ENCODE data around the gene EFCAB14.
"Not testable (repeated sequence)": the region's sequence is repeated elsewhere in the genome, so short reads cannot be mapped to it uniquely, and the experiment has no call there.

EFCAB14 gene

GRCh38 chr1:46718727-46719622 is at the start of gene EFCAB14:
Gene EFCAB14, minus strand, starts transcription at chr1:46719114. Its CDS starts 1,027 bp downstream, at chr1:46718087.
- DNase-seq (ENCODE audit: low read depth in 2 of 2) = peak; percentile 99

GRCh38 chr1:46768445-46768844 is 49.5 kb upstream of the EFCAB14 start:
- no peak for DNase-seq (ENCODE audit: low read depth in 2 of 2)

- DNase-seq (ENCODE audit: low read depth in 2 of 2) = no peak
Observed at GRCh38 chr1:46767649-46768282, 48.9 kb upstream of the EFCAB14 start.

GRCh38 chr1:46764402-46764801 is 45.5 kb upstream of the EFCAB14 start:
- DNase-seq (ENCODE audit: low read depth in 2 of 2) = no peak

GRCh38 chr1:46761740-46762139 is 42.8 kb upstream of the EFCAB14 start:
- DNase-seq (ENCODE audit: low read depth in 2 of 2) = no peak

- no peak for DNase-seq (ENCODE audit: low read depth in 2 of 2)
Observed at GRCh38 chr1:46760558-46761166, 41.7 kb upstream of the EFCAB14 start.

GRCh38 chr1:46757956-46758528 is 39.1 kb upstream of the EFCAB14 start:
- no peak for DNase-seq (ENCODE audit: low read depth in 2 of 2)

GRCh38 chr1:46757247-46757955 is 38.5 kb upstream of the EFCAB14 start:
- no peak for DNase-seq (ENCODE audit: low read depth in 2 of 2)

GRCh38 chr1:46755121-46755520 is 36.2 kb upstream of the EFCAB14 start:
- no peak for DNase-seq (ENCODE audit: low read depth in 2 of 2)

- DNase-seq (ENCODE audit: low read depth in 2 of 2) = not testable (repeated sequence)
Observed at GRCh38 chr1:46754707-46755106, 35.8 kb upstream of the EFCAB14 start.

GRCh38 chr1:46753985-46754384 is 35.1 kb upstream of the EFCAB14 start:
- DNase-seq (ENCODE audit: low read depth in 2 of 2) = no peak

- DNase-seq (ENCODE audit: low read depth in 2 of 2) = no peak
Observed at GRCh38 chr1:46749921-46750404, 31.0 kb upstream of the EFCAB14 start.

- no peak for DNase-seq (ENCODE audit: low read depth in 2 of 2)
Observed at GRCh38 chr1:46749404-46749803, 30.5 kb upstream of the EFCAB14 start.

GRCh38 chr1:46747683-46748288 is 28.9 kb upstream of the EFCAB14 start:
- DNase-seq (ENCODE audit: low read depth in 2 of 2) = no peak

GRCh38 chr1:46742069-46742468 is 23.2 kb upstream of the EFCAB14 start:
- DNase-seq (ENCODE audit: low read depth in 2 of 2) = no peak

- no peak for DNase-seq (ENCODE audit: low read depth in 2 of 2)
Observed at GRCh38 chr1:46735708-46736324, 16.9 kb upstream of the EFCAB14 start.

GRCh38 chr1:46728327-46728873 is 9.5 kb upstream of the EFCAB14 start:
- not testable (repeated sequence) for DNase-seq (ENCODE audit: low read depth in 2 of 2)

- no peak for DNase-seq (ENCODE audit: low read depth in 2 of 2)
Observed at GRCh38 chr1:46725736-46726108, 6.8 kb upstream of the EFCAB14 start.

GRCh38 chr1:46724991-46725735 is 6.2 kb upstream of the EFCAB14 start:
- peak; percentile 36 to 54 for DNase-seq (ENCODE audit: low read depth in 2 of 2)

- no peak for DNase-seq (ENCODE audit: low read depth in 2 of 2)
Observed at GRCh38 chr1:46723901-46724300, 5.0 kb upstream of the EFCAB14 start.
